C4-2B (cell line): ENCODE results near the gene SLC38A9.

Source experiments
- ZFX ChIP-seq: fragments of 450-650 bp; IDR thresholded peaks from 2 replicates; pipeline ENCODE4 v1.6.1; 2017
- TF ChIP-seq, protein P1 (sequence below): fragments of 450-650 bp; conservative IDR thresholded peaks from 2 replicates; pipeline ENCODE4 v1.5.1; 2017; ENCODE audit warnings: mild to moderate bottlenecking

- TF ChIP-seq, protein P1, sequence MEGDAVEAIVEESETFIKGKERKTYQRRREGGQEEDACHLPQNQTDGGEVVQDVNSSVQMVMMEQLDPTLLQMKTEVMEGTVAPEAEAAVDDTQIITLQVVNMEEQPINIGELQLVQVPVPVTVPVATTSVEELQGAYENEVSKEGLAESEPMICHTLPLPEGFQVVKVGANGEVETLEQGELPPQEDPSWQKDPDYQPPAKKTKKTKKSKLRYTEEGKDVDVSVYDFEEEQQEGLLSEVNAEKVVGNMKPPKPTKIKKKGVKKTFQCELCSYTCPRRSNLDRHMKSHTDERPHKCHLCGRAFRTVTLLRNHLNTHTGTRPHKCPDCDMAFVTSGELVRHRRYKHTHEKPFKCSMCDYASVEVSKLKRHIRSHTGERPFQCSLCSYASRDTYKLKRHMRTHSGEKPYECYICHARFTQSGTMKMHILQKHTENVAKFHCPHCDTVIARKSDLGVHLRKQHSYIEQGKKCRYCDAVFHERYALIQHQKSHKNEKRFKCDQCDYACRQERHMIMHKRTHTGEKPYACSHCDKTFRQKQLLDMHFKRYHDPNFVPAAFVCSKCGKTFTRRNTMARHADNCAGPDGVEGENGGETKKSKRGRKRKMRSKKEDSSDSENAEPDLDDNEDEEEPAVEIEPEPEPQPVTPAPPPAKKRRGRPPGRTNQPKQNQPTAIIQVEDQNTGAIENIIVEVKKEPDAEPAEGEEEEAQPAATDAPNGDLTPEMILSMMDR, result no peak
- no peak for TF ChIP-seq ZFX
These were observed 88.3 kb downstream of the SLC38A9 start for GRCh38 chr5:55623789-55624188.
